Measurements from ENCODE around the gene DISC1.

- no peak for TF ChIP-seq CTCF (IDR thresholded peaks at IDR 0.05 in 2 of 3, conservative IDR thresholded peaks at IDR 0.05 in 1 of 3; ENCODE audit: borderline replicate concordance in 1 of 3, insufficient read depth in 1 of 3, low read depth in 2 of 3, low read length in 2 of 3)
- TF ChIP-seq, protein P1, sequence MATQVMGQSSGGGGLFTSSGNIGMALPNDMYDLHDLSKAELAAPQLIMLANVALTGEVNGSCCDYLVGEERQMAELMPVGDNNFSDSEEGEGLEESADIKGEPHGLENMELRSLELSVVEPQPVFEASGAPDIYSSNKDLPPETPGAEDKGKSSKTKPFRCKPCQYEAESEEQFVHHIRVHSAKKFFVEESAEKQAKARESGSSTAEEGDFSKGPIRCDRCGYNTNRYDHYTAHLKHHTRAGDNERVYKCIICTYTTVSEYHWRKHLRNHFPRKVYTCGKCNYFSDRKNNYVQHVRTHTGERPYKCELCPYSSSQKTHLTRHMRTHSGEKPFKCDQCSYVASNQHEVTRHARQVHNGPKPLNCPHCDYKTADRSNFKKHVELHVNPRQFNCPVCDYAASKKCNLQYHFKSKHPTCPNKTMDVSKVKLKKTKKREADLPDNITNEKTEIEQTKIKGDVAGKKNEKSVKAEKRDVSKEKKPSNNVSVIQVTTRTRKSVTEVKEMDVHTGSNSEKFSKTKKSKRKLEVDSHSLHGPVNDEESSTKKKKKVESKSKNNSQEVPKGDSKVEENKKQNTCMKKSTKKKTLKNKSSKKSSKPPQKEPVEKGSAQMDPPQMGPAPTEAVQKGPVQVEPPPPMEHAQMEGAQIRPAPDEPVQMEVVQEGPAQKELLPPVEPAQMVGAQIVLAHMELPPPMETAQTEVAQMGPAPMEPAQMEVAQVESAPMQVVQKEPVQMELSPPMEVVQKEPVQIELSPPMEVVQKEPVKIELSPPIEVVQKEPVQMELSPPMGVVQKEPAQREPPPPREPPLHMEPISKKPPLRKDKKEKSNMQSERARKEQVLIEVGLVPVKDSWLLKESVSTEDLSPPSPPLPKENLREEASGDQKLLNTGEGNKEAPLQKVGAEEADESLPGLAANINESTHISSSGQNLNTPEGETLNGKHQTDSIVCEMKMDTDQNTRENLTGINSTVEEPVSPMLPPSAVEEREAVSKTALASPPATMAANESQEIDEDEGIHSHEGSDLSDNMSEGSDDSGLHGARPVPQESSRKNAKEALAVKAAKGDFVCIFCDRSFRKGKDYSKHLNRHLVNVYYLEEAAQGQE (IDR thresholded peaks at IDR 0.05; ENCODE audit: low read depth), result no peak
- TF ChIP-seq POLR2A (IDR thresholded peaks at IDR 0.05; ENCODE audit: borderline replicate concordance, extremely low read depth, insufficient read depth, insufficient read length), result no peak
- TF ChIP-seq ELF1 (IDR thresholded peaks at IDR 0.05; ENCODE audit: borderline replicate concordance, low read depth), result no peak
Measured at GRCh38 chr1:231735941-231736340, 109.4 kb downstream of the DISC1 start.
